DOHH2 (cell line): ENCODE results near the gene ABCA2.

Experiments used
- H3F3A ChIP-seq: fragments of 200-600 bp; sonication (generic), shearing (Covaris generic); 2 replicates; pipeline ENCODE4 v1.6.0; 2016; ENCODE audit warnings: antibody characterized with exemption, mild to moderate bottlenecking; ENCODE audit not compliant: control insufficient read depth, insufficient read depth
- H3K27ac ChIP-seq: fragments of 200-600 bp; sonication (generic); 2 replicates; pipeline ENCODE4 v1.5.1; 2014; ENCODE audit warnings: low read depth, mild to moderate bottlenecking, low read length, moderate library complexity
- H3K27me3 ChIP-seq: fragments of 200-600 bp; sonication (generic); 2 replicates; pipeline ENCODE4 v1.6.1; 2014; ENCODE audit warnings: mild to moderate bottlenecking, low read length, mixed read lengths; ENCODE audit not compliant: control insufficient read depth
- H3K36me3 ChIP-seq: fragments of 200-600 bp; sonication (generic); 2 replicates; pipeline ENCODE4 v1.6.1; 2014; ENCODE audit warnings: mild to moderate bottlenecking, low read length, moderate library complexity, mixed read lengths; ENCODE audit not compliant: control insufficient read depth
- H3K4me1 ChIP-seq: fragments of 200-600 bp; sonication (generic); 2 replicates; pipeline ENCODE4 v1.6.1; 2014; ENCODE audit warnings: mild to moderate bottlenecking, low read length, mixed read lengths; ENCODE audit not compliant: control insufficient read depth
- H3K4me2 ChIP-seq: fragments of 200-600 bp; sonication (generic); 2 replicates; pipeline ENCODE4 v1.6.0; 2014; ENCODE audit warnings: mild to moderate bottlenecking, low read length, moderate library complexity
- H3K4me3 ChIP-seq: fragments of 200-600 bp; sonication (generic); 2 replicates; pipeline ENCODE4 v1.5.1; 2014; ENCODE audit warnings: mild to moderate bottlenecking, low read length, mixed read lengths
- H3K79me2 ChIP-seq: fragments of 200-600 bp; sonication (generic); 2 replicates; pipeline ENCODE4 v1.6.1; 2014; ENCODE audit warnings: mild to moderate bottlenecking, low read length, mixed read lengths; ENCODE audit not compliant: control insufficient read depth
- H3K9me2 ChIP-seq: fragments of 200-600 bp; sonication (generic); replicated peaks from 2 replicates; pipeline ENCODE4 v1.6.1; 2014; ENCODE audit warnings: mild to moderate bottlenecking, low read length, mixed read lengths; ENCODE audit not compliant: control insufficient read depth
- H3K9me3 ChIP-seq: fragments of 200-600 bp; sonication (generic); 2 replicates; pipeline ENCODE4 v1.6.1; 2014; ENCODE audit warnings: antibody characterized with exemption, low read length, mixed read lengths; ENCODE audit not compliant: control insufficient read depth, insufficient read depth
- H4K20me1 ChIP-seq: fragments of 200-600 bp; sonication (generic); 2 replicates; pipeline ENCODE4 v1.6.0; 2014; ENCODE audit warnings: low read depth, mild to moderate bottlenecking, antibody characterized with exemption, low read length, moderate library complexity; ENCODE audit not compliant: control insufficient read depth, insufficient read depth
- EZH2phosphoT487 ChIP-seq: fragments of 200-600 bp; sonication (generic); IDR thresholded peaks from 2 replicates; pipeline ENCODE4 v1.6.1; 2017; ENCODE audit warnings: borderline replicate concordance, mild to moderate bottlenecking, antibody characterized with exemption, low read length, moderate library complexity, mixed read lengths
- TF ChIP-seq, protein P1 (sequence below): fragments of 200-600 bp; sonication (generic); IDR thresholded peaks from one replicate; pipeline ENCODE4 v1.5.1; 2014; ENCODE audit warnings: antibody characterized with exemption, mild to moderate bottlenecking, low read depth, low read length; ENCODE audit not compliant: poor library complexity, severe bottlenecking

Gene ABCA2

GRCh38 chr9:137007816-137008270 lies 20.2 kb downstream of the ABCA2 start:
- Histone ChIP-seq H3K4me3 (no peak overlapping the region), H3K9me3 (no peaks in the 10 kb centered on the region), H3K9me2 (no peaks in the 10 kb centered on the region), H3F3A (no peaks in the 10 kb centered on the region), H3K79me2 (no peaks in the 10 kb centered on the region), H3K4me1 (peaks cover 4% of the 10 kb centered on the region; the same call in 1 of the 2 replicates), H3K4me2 (no peak overlapping the region), H3K27me3 (no peaks in the 10 kb centered on the region), H3K27ac (no peak overlapping the region), H3K36me3 (no peaks in the 10 kb centered on the region), H4K20me1 (no peaks in the 10 kb centered on the region)
- TF ChIP-seq EZH2phosphoT487, result no peak
- TF ChIP-seq, protein P1, sequence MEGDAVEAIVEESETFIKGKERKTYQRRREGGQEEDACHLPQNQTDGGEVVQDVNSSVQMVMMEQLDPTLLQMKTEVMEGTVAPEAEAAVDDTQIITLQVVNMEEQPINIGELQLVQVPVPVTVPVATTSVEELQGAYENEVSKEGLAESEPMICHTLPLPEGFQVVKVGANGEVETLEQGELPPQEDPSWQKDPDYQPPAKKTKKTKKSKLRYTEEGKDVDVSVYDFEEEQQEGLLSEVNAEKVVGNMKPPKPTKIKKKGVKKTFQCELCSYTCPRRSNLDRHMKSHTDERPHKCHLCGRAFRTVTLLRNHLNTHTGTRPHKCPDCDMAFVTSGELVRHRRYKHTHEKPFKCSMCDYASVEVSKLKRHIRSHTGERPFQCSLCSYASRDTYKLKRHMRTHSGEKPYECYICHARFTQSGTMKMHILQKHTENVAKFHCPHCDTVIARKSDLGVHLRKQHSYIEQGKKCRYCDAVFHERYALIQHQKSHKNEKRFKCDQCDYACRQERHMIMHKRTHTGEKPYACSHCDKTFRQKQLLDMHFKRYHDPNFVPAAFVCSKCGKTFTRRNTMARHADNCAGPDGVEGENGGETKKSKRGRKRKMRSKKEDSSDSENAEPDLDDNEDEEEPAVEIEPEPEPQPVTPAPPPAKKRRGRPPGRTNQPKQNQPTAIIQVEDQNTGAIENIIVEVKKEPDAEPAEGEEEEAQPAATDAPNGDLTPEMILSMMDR, result no peak

GRCh38 chr9:137007108-137007815 lies 20.8 kb downstream of the ABCA2 start:
- Histone ChIP-seq H3K79me2 (no peaks in the 10 kb centered on the region), H3K9me2 (no peaks in the 10 kb centered on the region), H4K20me1 (no peaks in the 10 kb centered on the region), H3K4me3 (no peak overlapping the region), H3K9me3 (no peaks in the 10 kb centered on the region), H3K36me3 (no peaks in the 10 kb centered on the region), H3K4me1 (peaks cover 4% of the 10 kb centered on the region; the same call in 1 of the 2 replicates), H3K4me2 (no peak overlapping the region), H3K27me3 (no peaks in the 10 kb centered on the region), H3K27ac (no peak overlapping the region), H3F3A (no peaks in the 10 kb centered on the region)
- TF ChIP-seq, protein P1, result no peak
- TF ChIP-seq EZH2phosphoT487, result no peak

- H3K36me3 ChIP-seq, result no peaks in the 10 kb centered on the region
- peaks cover 4% of the 10 kb centered on the region; the same call in 1 of the 2 replicates for H3K4me1 ChIP-seq
- no peak overlapping the region for H3K27ac ChIP-seq
- no peaks in the 10 kb centered on the region; the same call in 1 of the 2 replicates for H3K27me3 ChIP-seq
- no peak overlapping the region for H3K4me2 ChIP-seq
- no peak for TF ChIP-seq EZH2phosphoT487
- TF ChIP-seq, protein P1, result no peak
- H3F3A ChIP-seq, result no peaks in the 10 kb centered on the region
- H3K79me2 ChIP-seq, result no peaks in the 10 kb centered on the region
- H4K20me1 ChIP-seq, result no peaks in the 10 kb centered on the region
- no peaks in the 10 kb centered on the region for H3K9me2 ChIP-seq
- no peak overlapping the region for H3K4me3 ChIP-seq
- no peaks in the 10 kb centered on the region for H3K9me3 ChIP-seq
These were observed 21.7 kb downstream of the ABCA2 start for GRCh38 chr9:137006116-137007003.
